Omental fat pad (tissue), 4 donors: ENCODE data around the gene TMEM123. TPM values are rescaled to one million over a fixed set of nuclear protein-coding genes. Genes with fewer than 3 reads are reported as not detected.

Experiments
- ATAC-seq: fragments of 150-250 bp; one replicate; pipeline ENCODE4 v1.9.1; 2016; ENCODE audit warnings: mild to moderate bottlenecking, moderate library complexity; ENCODE audit not compliant: low FRiP score
- DNase-seq: peaks from one replicate; pipeline ENCODE4 v3.0.0-alpha.2; 2019; ENCODE audit warnings: low spot score
- CTCF ChIP-seq, 3 donors: fragments of 450-650 bp; IDR thresholded peaks; one replicate each; pipeline ENCODE4 v1.5.1; 2016 to 2017; ENCODE audit warnings: antibody characterized with exemption in 3 of 3, mild to moderate bottlenecking in 3 of 3, moderate library complexity in 2 of 3
- total RNA-seq, 4 donors: library from RNA; depleted of rRNA; stranded (reverse); fragments of >200 nt; gene quantifications; one replicate each; pipeline ENCODE4 v1.1.0, GENCODE V29; 2016

The TMEM123 gene
- total RNA-seq, 4 donors from 2014 or later: 81.8 to 109 (median 98.8) TPM

DNA sequence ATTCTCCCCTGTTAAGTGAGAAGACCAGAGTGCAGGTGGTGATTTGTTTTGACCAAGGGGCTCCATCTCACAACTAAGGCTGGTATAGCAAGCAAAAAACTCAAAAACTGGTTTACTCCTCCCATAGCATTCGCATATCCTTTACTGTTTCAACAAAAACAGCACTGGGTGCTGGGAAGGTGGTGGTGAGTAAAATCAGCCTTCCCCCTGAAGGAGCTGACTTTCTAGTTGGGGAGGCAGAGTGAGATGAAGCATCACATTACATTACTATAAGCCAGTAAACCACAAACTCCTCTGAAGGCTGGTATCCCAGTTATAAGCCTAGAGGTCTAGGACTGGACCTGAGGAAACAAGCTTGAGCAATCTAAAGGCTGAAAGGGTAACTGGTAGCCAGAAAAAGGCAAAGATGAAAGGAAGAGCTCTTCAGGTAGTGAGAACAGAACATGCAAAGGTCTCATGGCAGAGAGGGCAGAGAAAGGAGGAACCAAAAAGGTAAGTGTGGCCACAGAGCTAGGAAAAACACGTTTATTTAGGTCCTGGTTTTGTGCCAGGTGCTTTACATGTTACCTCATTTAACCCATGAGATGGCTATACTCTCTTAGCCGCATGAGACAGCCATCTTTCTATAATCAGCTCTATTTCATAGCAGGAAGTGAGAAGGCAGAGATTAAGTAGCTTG lies 22.3 kb downstream of the TMEM123 start:
- no peak for DNase-seq
- TF ChIP-seq CTCF (IDR thresholded peaks at IDR 0.05): no peak
- no peak for ATAC-seq

- DNase-seq (no peak), ATAC-seq (no peak)
Measured at GRCh38 chr11:102429691-102430090, 22.9 kb downstream of the TMEM123 start.

GRCh38 chr11:102429226-102429625 lies 23.3 kb downstream of the TMEM123 start:
- no peak for ATAC-seq
- no peak for TF ChIP-seq CTCF (IDR thresholded peaks at IDR 0.05)
- no peak for DNase-seq

More at GRCh38 chr11:102429691-102430090, 22.9 kb downstream of the TMEM123 start:
- no peak for TF ChIP-seq CTCF (IDR thresholded peaks at IDR 0.05)

GRCh38 chr11:102428696-102429095 lies 23.9 kb downstream of the TMEM123 start:
- ATAC-seq (no peak), DNase-seq (no peak)
- TF ChIP-seq CTCF (IDR thresholded peaks at IDR 0.05): no peak

DNA sequence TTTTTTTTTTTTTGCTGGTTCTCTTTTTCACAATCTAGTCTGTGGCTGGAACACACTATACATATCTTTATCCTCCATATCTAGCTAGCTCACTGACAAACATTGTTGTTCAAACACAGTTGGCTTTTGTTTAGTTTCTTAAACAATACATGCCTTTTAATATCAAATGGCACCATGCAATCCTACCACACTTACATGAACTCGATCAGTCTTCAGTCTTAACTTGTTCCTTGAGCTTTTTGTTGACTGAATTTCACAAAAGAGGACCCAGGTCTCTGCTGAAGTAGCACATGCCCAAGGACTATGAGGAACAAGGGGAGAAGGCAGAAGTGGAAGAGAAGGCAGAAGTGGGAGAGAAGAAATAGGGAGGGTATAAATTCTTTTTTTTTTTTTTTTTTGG lies 25.5 kb downstream of the TMEM123 start:
- no peak for ATAC-seq
- TF ChIP-seq CTCF (IDR thresholded peaks at IDR 0.05): no peak
- DNase-seq: no peak

DNA sequence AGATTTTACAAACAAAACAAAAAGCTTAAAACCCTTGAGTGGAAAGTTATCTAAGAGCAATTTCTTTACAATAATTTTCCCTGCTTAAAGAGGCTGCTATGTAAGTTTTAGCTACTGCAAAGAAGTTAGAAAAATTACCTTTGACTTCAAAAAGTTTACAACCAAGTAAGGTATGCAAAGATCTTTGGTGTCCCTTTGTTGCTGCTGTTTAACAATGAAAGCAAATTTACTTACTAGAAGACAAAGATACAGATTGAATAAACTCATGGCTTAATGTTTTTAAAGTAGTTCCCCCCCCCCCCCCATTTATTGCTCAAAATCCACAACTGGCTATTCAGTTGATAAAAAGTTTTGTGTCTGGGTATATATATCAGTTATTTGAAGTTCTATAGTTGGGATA lies 26.0 kb downstream of the TMEM123 start:
- DNase-seq (no peak), ATAC-seq (no peak)
- TF ChIP-seq CTCF (IDR thresholded peaks at IDR 0.05): no peak

DNA sequence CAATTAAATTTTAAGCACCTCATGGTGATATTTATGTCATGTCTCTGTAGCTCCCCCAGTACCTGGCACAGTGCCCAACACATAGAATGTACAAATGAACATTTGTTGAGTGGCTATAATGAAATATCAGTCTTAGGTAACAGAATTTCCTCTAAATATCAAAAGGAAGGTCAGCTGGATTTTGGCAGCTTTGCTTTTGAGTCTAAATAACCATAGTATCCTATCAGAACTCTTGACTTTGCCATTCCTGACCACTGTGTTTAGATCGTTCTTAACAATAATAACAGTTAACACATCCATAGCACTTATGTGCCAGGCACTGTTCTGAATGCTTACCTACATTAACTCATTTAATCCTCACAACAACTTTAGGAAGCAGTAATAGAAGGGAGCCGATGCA lies 26.6 kb downstream of the TMEM123 start:
- DNase-seq: no peak
- TF ChIP-seq CTCF (IDR thresholded peaks at IDR 0.05): no peak
- no peak for ATAC-seq
